ENCODE results near the gene CYP11A1. TPM values are rescaled to one million over a fixed set of nuclear protein-coding genes. Genes with fewer than 3 reads are reported as not detected.

CYP11A1 gene
- total RNA-seq, 2 experiments from 2014 or later = not detected

GRCh38 chr15:74400313-74400860, 32.9 kb upstream of the CYP11A1 start:
- peak; percentile 69 for DNase-seq

GRCh38 chr15:74399511-74400312, 32.3 kb upstream of the CYP11A1 start:
- peak; percentile 45 for ATAC-seq

More at GRCh38 chr15:74400313-74400860, 32.9 kb upstream of the CYP11A1 start:
- H3K36me3 Mint-ChIP-seq (ENCODE audit: low read depth) = no peaks in the 10 kb centered on the region
- H3K9me3 Mint-ChIP-seq (ENCODE audit: insufficient read depth) = no peaks in the 10 kb centered on the region
- ChIA-PET POLR2A (interaction anchor here (0.7 to 4.9 kb wide), 9 partner anchors 10 to 141 kb away, joined by 3 to 55 read pairs (median 6); partner anchors contain the start of genes ARID3B, SEMA7A and UBL7), CTCF (interaction anchor here (1.1 to 8.6 kb wide), 9 partner anchors 11 to 234 kb away, joined by 4 to 108 read pairs (median 7); partner anchors contain the start of gene SEMA7A)
- peak overlapping the region; percentile 81 for H3K27ac Mint-ChIP-seq
- H3K4me3 Mint-ChIP-seq = peak overlapping the region; percentile 53
- ATAC-seq = peak; percentile 31
- H3K27me3 Mint-ChIP-seq (ENCODE audit: low read depth) = no peaks in the 10 kb centered on the region
- peaks cover 88% of the 10 kb centered on the region for H3K4me1 Mint-ChIP-seq (ENCODE audit: low read depth)

GRCh38 chr15:74399100-74399499, 31.7 kb upstream of the CYP11A1 start:
- Mint-ChIP-seq H3K9me3 (ENCODE audit: insufficient read depth) (no peaks in the 10 kb centered on the region), H3K4me1 (ENCODE audit: low read depth) (peaks cover 90% of the 10 kb centered on the region), H3K4me3 (no peak overlapping the region), H3K36me3 (ENCODE audit: low read depth) (no peaks in the 10 kb centered on the region), H3K27me3 (ENCODE audit: low read depth) (no peaks in the 10 kb centered on the region), H3K27ac (peak overlapping the region; percentile 22)
- ATAC-seq = no peak
- ChIA-PET CTCF (interaction anchor here (1.5 to 8.6 kb wide), 3 partner anchors 9 to 55 kb away, joined by 5 to 108 read pairs (median 11); no protein-coding TSS in a partner anchor), POLR2A (interaction anchor here (4.8 kb wide), 1 partner anchor 14 kb away, joined by 55 read pairs; no protein-coding TSS in a partner anchor)
- DNase-seq = no peak

More at GRCh38 chr15:74399511-74400312, 32.3 kb upstream of the CYP11A1 start:
- Mint-ChIP-seq H3K4me1 (ENCODE audit: low read depth) (peaks cover 91% of the 10 kb centered on the region), H3K4me3 (peak overlapping the region; percentile 53), H3K27me3 (ENCODE audit: low read depth) (no peaks in the 10 kb centered on the region), H3K27ac (peak overlapping the region; percentile 81), H3K36me3 (ENCODE audit: low read depth) (no peaks in the 10 kb centered on the region), H3K9me3 (ENCODE audit: insufficient read depth) (no peaks in the 10 kb centered on the region)
- peak; percentile 84 for DNase-seq
- CTCF ChIA-PET = interaction anchor here (1.1 to 8.6 kb wide), 8 partner anchors 10 to 234 kb away, joined by 4 to 108 read pairs (median 8); partner anchors contain the start of gene SEMA7A
- POLR2A ChIA-PET = interaction anchor here (0.6 to 4.9 kb wide), 8 partner anchors 9 to 141 kb away, joined by 3 to 55 read pairs (median 6); partner anchors contain the start of genes ARID3B and SEMA7A

GRCh38 chr15:74398183-74398582, 30.7 kb upstream of the CYP11A1 start:
- Mint-ChIP-seq H3K4me1 (ENCODE audit: low read depth) (peaks cover 88% of the 10 kb centered on the region), H3K36me3 (ENCODE audit: low read depth) (no peaks in the 10 kb centered on the region), H3K4me3 (no peak overlapping the region), H3K27me3 (ENCODE audit: low read depth) (no peaks in the 10 kb centered on the region), H3K9me3 (ENCODE audit: insufficient read depth) (no peaks in the 10 kb centered on the region), H3K27ac (peak overlapping the region; percentile 53)
- ChIA-PET POLR2A (no interaction called here), CTCF (interaction anchor here (3.7 kb wide), 1 partner anchor 8 kb away, joined by 11 read pairs; no protein-coding TSS in a partner anchor)
- DNase-seq = no peak
- ATAC-seq = no peak

- Mint-ChIP-seq H3K4me1 (ENCODE audit: low read depth) (peaks cover 88% of the 10 kb centered on the region), H3K27ac (peak overlapping the region; percentile 81)
- POLR2A ChIA-PET = interaction anchor here (0.6 to 4.6 kb wide), 3 partner anchors 12 to 15 kb away, joined by 3 to 23 read pairs (median 4); no protein-coding TSS in a partner anchor
Observed at GRCh38 chr15:74397239-74398068, 30.0 kb upstream of the CYP11A1 start.

GRCh38 chr15:74396445-74397238, 29.2 kb upstream of the CYP11A1 start:
- ChIA-PET CTCF (interaction anchor here (1.0 to 5.3 kb wide), 4 partner anchors 12 to 42 kb away, joined by 3 to 24 read pairs (median 6); no protein-coding TSS in a partner anchor), POLR2A (interaction anchor here (0.6 to 4.6 kb wide), 4 partner anchors 11 to 36 kb away, joined by 3 to 23 read pairs (median 4); no protein-coding TSS in a partner anchor)
- DNase-seq = no peak
- Mint-ChIP-seq H3K4me1 (ENCODE audit: low read depth) (peaks cover 88% of the 10 kb centered on the region), H3K36me3 (ENCODE audit: low read depth) (no peaks in the 10 kb centered on the region), H3K27me3 (ENCODE audit: low read depth) (no peaks in the 10 kb centered on the region), H3K27ac (peak overlapping the region; percentile 81), H3K9me3 (ENCODE audit: insufficient read depth) (no peaks in the 10 kb centered on the region), H3K4me3 (no peak overlapping the region)
- no peak for ATAC-seq

More at GRCh38 chr15:74397239-74398068, 30.0 kb upstream of the CYP11A1 start:
- no peaks in the 10 kb centered on the region for H3K27me3 Mint-ChIP-seq (ENCODE audit: low read depth)
- CTCF ChIA-PET = interaction anchor here (1.0 to 5.3 kb wide), 3 partner anchors 13 to 41 kb away, joined by 3 to 24 read pairs (median 3); no protein-coding TSS in a partner anchor
- ATAC-seq = no peak
- no peaks in the 10 kb centered on the region for H3K36me3 Mint-ChIP-seq (ENCODE audit: low read depth)
- DNase-seq = no peak
- no peak overlapping the region for H3K4me3 Mint-ChIP-seq
- H3K9me3 Mint-ChIP-seq (ENCODE audit: insufficient read depth) = no peaks in the 10 kb centered on the region

- ATAC-seq = no peak
- H3K9me3 Mint-ChIP-seq (ENCODE audit: insufficient read depth) = no peaks in the 10 kb centered on the region
- no peaks in the 10 kb centered on the region for H3K27me3 Mint-ChIP-seq (ENCODE audit: low read depth)
- DNase-seq = no peak
- H3K4me1 Mint-ChIP-seq (ENCODE audit: low read depth) = peaks cover 88% of the 10 kb centered on the region
- CTCF ChIA-PET = interaction anchor here (1.1 to 5.3 kb wide), 3 partner anchors 11 to 36 kb away, joined by 3 to 24 read pairs (median 8); no protein-coding TSS in a partner anchor
- no peaks in the 10 kb centered on the region for H3K36me3 Mint-ChIP-seq (ENCODE audit: low read depth)
- peak overlapping the region; percentile 81 for H3K27ac Mint-ChIP-seq
- POLR2A ChIA-PET = interaction anchor here (0.9 to 4.6 kb wide), 3 partner anchors 11 to 37 kb away, joined by 3 to 23 read pairs (median 4); no protein-coding TSS in a partner anchor
- no peak overlapping the region for H3K4me3 Mint-ChIP-seq
Observed at GRCh38 chr15:74396146-74396438, 28.6 kb upstream of the CYP11A1 start.

GRCh38 chr15:74395319-74396145, 28.1 kb upstream of the CYP11A1 start:
- ATAC-seq = no peak
- Mint-ChIP-seq H3K4me3 (no peak overlapping the region), H3K27ac (peak overlapping the region; percentile 81), H3K4me1 (ENCODE audit: low read depth) (peaks cover 88% of the 10 kb centered on the region), H3K36me3 (ENCODE audit: low read depth) (no peaks in the 10 kb centered on the region), H3K9me3 (ENCODE audit: insufficient read depth) (no peaks in the 10 kb centered on the region), H3K27me3 (ENCODE audit: low read depth) (no peaks in the 10 kb centered on the region)
- ChIA-PET POLR2A (interaction anchor here (0.9 to 4.6 kb wide), 3 partner anchors 10 to 37 kb away, joined by 3 to 23 read pairs (median 4); no protein-coding TSS in a partner anchor), CTCF (interaction anchor here (2.6 to 5.3 kb wide), 2 partner anchors 11 to 13 kb away, joined by 8 to 24 read pairs; no protein-coding TSS in a partner anchor)
- no peak for DNase-seq

GRCh38 chr15:74394090-74394846, 26.8 kb upstream of the CYP11A1 start:
- no peaks in the 10 kb centered on the region for H3K36me3 Mint-ChIP-seq (ENCODE audit: low read depth)
- H3K4me1 Mint-ChIP-seq (ENCODE audit: low read depth) = peaks cover 85% of the 10 kb centered on the region
- no peak overlapping the region for H3K4me3 Mint-ChIP-seq
- no peak for DNase-seq
- H3K27me3 Mint-ChIP-seq (ENCODE audit: low read depth) = no peaks in the 10 kb centered on the region
- peak overlapping the region; percentile 23 for H3K27ac Mint-ChIP-seq
- ATAC-seq = no peak
- POLR2A ChIA-PET = interaction anchor here (4.6 kb wide), 1 partner anchor 9 kb away, joined by 23 read pairs; no protein-coding TSS in a partner anchor
- CTCF ChIA-PET = interaction anchor here (1.3 to 5.3 kb wide), 6 partner anchors 8 to 45 kb away, joined by 3 to 24 read pairs (median 5); no protein-coding TSS in a partner anchor
- no peaks in the 10 kb centered on the region for H3K9me3 Mint-ChIP-seq (ENCODE audit: insufficient read depth)
